Activated CD4-positive, alpha-beta T cell treated with anti-CD3 and anti-CD28 coated beads for 4 hours (primary cell): ENCODE measurements around the gene PLA1A.
A peak's percentile ranks its signal among the peaks of the same experiment; 100 is the strongest.
"Not testable (repeated sequence)": the region's sequence is repeated elsewhere in the genome, so short reads cannot be mapped to it uniquely, and the experiment has no call there.

Experiments
- DNase-seq, 2 donors: peaks; one replicate each; pipeline ENCODE4 v3.0.0-alpha.2; 2020

Gene PLA1A, protein sequence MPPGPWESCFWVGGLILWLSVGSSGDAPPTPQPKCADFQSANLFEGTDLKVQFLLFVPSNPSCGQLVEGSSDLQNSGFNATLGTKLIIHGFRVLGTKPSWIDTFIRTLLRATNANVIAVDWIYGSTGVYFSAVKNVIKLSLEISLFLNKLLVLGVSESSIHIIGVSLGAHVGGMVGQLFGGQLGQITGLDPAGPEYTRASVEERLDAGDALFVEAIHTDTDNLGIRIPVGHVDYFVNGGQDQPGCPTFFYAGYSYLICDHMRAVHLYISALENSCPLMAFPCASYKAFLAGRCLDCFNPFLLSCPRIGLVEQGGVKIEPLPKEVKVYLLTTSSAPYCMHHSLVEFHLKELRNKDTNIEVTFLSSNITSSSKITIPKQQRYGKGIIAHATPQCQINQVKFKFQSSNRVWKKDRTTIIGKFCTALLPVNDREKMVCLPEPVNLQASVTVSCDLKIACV

DNA sequence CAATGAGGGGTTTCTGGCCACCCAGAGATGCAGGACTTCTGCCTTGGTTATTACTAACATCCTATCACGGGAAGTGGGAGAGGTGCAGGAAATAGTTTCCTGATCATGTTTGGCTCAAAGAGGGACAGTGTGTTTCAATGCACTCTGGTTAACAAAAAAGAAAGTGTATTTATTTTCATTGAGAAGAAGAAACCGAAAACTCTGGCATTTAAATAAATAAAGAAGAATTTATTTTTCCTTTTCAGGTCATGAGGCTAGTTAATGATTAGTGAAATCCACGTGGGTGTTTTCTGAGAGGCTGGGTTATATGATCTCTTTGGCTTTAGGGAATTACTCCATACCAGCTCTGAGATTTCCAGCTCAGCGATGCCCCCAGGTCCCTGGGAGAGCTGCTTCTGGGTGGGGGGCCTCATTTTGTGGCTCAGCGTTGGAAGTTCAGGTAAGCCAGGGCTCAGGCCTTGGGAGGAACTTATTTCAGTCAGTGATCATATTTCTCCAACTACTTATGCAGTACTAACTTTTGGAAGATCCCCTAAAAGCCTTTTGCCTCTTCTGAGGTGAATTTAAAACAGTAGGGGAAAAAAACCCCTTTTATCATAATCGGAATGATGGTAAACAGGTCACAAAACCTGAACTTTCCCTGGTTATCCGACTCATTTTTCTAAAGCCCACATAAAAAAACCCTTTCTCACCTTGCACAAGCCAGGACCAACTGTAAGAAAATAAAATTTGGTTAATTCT is at the start of gene PLA1A:
TSS of gene PLA1A (plus strand) at position 338 of the 741 bp plus-strand sequence. CDS start at position 367, 29 bp downstream.
- DNase-seq = no peak

DNA sequence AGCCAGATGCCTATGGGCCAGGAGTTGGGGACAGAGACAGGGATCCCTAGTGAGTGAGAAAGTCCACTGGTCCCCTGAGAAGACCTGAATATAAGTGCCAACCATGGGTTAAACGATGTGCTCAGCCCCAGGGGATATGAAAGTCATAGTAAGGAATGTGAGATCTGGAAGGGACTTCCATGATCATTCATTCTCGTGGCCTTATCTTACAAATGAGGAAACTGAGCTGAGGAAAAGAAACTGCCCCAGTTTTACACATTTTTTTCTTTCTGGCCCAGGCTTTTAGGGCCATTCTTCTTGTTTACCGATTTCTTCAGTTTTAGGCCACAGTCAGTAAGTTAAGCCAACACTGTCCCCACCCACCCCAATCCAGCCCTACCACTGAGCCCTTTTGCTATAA is 49.3 kb upstream of the PLA1A start:
- DNase-seq = no peak

DNA sequence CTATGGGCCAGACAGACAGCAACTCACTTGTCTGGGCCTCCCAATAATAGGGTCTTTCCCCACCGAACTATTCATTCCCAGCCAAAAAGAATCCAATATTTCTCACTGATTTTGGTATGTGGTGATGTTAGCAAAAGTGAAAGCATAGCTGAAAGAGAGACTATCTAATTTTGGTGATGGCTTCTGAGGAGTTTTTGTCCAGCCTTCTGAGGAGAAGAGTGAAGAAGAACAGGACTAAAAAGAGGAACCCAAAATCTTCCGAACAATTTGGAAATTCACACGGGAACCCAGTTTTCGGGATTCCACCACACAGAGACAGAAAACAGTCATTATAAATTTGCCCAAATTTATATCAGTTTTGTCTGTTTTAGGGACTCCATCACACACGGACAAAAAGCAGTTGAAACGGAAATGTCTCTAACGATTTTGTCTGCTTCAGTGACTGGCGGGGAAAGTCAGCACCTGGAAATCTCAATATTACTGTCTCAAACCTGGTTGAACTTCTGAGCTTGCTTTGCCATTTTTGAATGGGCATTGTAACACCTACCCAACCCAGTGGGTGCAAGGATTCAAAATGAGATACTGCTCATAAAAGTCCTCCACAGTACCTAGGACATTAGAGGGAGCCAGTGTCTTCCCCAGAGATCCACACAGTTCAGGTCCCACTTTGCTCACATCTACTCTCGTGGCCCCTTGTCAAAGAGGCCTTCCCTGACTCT is 47.3 kb upstream of the PLA1A start:
- DNase-seq = no peak

DNA sequence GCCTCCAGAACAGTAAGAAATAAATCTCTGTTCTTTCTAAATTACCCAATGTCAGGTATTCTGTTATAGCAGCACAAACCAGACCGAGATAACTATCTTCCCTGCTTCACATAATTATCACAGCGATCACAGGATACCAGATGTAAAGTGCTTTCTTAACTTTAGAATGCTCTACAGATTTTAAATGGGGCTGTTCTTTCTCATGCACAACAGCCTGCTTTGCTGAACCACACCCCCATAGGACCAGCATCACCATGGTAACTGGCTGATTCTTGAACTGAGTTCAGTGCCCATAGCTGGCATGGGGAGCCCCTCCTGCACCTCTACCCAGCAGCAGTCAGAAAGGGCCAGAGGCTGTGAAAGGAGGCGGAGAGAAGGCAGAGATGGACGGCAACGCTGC is 46.1 kb upstream of the PLA1A start:
- DNase-seq = no peak

DNA sequence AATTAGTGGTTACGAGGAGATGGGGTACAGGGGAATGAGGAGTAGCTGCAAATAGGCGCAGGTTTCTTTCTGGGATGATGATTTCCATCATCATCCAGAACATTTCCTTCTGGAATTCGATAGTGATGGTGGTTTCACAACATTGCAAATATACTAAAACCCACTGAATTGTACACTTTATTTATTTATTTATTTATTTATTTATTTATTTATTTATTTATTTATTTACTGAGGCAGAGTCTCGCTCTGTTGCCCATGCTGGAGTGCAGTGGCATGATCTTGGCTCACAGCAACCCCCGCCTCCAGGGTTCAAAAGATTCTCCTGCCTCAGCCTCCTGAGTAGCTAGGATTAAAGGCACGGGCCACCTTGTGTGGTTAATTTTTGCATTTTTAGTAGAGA is 44.8 kb upstream of the PLA1A start:
- DNase-seq = not testable (repeated sequence)

DNA sequence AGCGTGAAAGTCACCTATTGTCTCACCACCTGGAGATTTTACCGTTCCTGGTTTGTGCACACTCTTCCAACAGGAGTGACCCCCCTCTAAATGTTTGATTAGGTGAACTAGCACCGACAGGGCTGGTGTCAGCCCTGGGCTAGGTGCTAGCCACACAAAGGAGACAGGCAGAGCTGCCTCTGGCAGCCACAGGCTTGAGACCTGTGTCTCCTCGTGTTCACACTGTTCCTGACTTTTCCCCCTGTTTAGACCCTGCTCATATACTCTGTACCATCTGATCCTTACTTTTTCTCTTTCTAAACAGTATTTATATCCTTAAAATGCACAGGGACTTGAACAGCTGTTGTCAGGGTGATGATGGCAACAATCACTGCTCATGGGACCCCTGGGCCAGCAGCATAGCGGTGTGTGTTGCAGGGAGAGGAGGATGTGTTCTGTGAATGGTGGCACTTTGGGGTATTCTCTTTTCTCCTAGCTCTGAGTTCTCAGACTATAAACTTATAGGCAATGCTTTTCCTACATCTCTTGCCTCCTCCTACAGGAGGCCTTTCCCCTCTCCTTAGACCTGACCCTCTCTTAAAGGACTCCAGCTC is 43.8 kb upstream of the PLA1A start:
- DNase-seq = no peak

DNA sequence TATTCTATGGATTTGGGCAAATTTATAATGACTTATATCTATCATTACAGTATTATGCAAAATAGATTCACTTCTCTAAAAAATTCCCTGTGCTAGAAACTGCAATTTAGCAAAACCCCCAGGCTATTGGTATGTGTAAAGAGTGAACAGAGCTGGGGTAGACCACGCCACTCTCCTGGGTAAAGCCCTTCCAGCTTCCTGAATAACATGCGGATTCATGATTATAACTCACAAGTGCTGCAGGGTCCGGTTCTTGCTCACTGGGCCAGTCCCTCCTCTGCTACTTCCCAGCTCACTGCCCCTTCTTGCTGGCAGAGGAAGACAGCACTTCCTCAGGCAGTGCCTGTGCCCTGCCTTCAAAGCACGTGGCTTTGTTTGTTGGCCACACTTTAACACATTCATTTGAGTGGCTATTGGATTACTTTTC is 42.4 kb upstream of the PLA1A start:
- DNase-seq = no peak

DNA sequence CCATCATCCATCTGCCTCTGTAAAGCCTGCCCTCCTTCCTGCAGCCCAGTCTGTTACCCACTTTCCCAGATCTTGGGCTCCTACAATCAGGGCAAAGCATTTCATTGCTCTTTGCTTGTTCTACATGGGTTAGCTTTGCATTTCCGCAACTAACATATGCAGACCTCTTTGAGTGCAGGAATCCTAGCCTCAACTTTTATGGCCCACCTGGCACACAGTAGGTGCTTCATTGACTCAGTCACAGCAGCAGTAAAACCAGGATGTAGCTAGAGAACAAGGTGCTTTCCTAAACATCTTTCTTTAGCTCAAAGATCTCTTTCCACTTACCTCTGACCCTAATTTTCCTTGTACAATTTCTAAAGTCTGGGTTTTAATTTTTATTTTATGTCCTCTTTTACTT is 41.8 kb upstream of the PLA1A start:
- no peak for DNase-seq

DNA sequence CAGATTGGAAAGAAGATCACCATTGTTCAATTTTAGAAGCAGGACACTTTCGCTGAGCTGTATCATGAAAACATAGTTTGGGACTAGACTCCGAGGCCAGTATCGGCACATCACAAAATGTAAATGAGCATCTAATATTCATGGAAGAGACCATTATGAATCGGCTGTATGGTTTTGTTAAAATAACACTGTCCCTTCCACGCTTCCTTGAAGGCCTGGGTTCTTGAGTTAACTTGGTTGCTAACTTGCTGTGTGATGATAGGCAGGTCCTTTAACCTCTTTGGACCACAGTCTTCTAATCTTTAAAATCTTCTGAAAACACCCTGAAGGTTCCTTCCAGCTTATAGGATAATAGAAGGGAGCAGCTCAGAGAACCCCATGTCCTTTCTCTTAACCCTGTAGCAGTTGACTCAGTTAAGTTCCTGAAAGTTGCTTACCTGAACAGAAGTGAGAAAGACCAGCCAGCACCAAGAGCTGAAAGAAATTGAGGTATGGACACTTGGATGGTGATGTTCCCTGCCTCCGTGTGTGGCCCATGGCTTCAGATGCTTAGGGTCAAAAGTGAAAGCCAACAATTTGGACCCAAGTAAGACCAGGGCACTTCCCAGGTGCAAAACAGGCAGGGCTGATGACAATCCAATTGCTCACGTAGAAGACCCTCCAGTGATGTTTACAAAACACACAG is 40.4 kb upstream of the PLA1A start:
- DNase-seq = no peak

DNA sequence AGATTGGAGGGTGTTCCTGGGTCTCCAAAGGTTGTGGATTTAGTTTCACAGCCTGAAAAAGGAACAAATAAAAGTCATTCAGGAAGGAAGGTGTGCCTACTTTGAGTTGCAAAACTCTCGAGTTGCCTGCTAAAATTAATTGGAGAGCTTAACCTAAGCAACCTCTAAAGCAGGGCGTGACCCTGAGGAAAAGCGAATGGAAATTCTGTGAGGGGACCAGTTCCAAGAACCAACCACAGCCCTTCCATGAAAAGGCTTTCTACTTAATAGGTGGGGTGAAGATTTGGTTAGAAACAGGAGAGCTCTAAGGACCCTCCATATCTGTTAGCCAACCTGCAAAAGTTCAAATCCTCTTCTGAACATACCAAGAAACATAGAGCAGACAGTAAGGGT is 39.8 kb upstream of the PLA1A start:
- peak in 1 of 2 donors; percentile 8 for DNase-seq

DNA sequence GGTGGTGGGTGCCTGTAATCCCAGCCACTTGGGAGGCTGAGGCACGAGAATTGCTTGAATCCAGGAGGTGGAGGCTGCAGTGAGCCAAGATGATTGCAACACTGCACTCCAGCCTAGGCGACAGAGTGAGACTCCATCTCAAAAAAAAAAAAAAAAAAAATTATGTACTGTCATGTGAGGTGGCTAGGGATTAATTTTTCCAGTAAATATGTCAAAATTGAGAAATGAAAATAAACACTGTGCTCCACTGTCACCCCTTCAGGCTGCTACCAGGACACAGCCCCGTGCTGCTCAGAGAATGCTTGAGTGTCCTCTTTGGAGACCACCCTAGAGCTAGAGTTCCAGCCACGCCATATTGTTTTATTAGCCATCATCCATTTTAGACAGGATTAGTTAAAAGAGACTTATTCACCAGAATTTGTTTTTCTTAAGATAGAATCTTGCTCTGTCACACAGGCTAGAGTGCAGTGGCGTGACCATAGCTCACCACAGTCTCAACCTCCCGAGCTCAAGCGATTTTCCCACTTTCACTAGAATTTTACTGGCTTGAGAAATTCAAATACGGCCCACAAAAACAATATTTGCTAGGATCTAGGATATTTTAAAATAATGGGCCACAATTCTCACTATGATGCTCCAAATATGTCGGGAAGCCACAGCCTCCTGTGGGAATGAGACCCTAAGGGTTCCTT is 38.9 kb upstream of the PLA1A start:
- DNase-seq = no peak

DNA sequence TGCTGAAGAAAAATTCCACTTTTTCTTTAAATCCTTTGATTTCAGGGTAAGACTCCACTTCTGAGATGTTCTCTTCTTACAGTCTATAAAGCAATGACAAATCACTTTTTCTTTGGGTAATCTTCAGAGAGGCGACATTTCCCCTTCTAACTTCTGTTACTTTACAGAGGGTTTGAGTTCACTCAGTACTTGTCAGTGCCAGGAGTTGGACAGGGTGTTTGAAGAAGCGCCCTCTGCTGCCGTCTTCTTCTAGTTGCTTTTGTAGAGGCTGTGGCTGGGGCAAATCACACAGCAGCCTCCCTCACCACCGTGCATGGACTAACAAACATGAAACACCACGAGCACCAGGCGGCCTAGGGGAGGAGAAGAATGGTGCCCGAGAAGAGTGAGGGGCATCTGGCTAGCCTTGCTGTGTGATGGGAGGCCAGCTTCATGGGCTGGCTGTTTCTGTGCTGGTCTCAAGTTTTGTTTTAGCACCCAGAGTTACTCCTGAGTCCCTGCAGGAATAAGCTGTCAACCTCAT is 38.2 kb upstream of the PLA1A start, which contains the start of gene CD80:
TSS of gene CD80 (minus strand) at position 174 of the 523 bp plus-strand sequence. CDS start 1,886 bp downstream, outside the sequence.
- DNase-seq = peak; percentile 49

DNA sequence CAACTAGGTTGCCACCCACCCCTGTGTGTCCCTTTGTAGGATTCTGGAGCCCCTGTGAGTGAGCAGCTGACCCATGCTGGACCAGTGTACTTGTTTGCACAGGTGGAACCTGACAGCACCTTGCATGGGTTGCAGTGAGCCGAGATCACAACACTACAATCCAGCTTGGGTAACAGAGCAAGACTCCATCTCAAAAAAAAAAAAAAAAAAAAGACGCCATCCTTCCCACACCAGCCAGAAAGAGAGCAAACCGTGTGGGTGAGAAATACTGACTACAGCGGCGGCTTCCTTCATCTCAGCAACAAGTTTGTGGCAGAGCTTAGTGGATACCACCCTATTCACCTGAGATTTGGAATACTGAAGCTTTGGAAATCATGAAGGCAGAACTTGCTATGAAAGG is 37.5 kb upstream of the PLA1A start:
- no peak for DNase-seq

DNA sequence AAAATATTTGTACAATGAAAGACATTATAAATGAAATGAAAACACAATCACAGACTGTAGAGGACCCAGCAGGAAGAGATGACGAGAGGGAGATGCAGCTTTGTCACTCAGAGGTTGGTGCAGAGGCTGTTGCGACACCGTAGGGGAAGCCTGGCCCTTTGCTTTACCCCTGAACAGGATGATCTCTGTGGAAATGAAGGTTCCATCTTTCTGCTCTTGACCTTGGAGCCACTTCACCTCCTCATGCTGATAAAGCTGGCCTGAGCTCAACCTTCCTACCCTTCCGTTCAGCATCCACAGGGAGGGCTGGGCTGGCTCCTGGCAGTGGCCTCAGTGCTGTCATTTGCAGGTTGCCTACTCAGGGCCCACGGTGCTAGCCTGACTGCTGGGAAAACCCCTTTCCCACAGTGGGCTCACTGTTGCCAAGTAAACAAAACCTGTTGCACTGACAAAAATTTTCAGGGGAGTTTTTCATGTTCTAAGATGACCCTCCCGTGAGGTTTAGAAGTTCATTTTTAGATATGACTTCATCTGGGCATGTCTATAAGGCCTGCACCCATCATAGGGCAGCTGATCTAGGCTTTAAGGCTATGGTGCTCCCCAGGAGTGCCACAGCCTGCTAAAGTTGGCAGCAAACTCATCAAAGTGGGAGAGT is 35.3 kb upstream of the PLA1A start:
- DNase-seq = peak in 1 of 2 donors; percentile 35

DNA sequence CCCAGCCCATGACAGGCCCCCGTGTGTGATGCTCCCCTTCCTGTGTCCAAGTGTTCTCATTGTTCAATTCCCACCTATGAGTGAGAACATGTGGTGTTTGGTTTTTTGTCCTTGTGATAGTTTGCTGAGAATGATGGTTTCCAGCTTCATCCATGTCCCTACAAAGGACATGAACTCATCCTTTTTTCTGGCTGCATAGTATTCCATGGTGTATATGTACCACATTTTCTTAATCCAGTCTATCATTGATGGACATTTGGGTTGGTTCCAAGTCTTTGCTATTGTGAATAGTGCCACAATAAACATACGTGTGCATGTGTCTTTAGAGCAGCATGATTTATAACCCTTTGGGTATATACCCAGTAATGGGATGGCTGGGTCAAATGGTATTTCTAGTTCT is 34.4 kb upstream of the PLA1A start:
- not testable (repeated sequence) for DNase-seq

DNA sequence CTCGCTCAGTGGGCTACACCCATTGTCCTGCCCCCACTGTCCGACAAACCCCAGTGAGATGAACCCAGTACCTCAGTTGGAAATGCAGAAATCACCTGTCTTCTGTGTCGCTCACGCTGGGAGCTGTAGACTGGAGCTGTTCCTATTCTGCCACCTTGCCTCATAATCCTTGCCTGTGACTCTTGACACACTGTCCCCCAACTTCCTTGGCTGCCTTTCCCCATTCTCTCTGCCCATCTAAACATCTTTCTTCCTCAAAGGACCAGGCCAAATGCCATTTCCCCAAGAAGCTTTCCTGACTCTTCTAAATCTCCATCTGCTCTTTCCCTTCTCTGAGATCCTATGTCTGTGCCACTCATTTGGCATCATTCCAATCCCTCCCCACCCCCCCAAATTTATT is 28.5 kb upstream of the PLA1A start:
- DNase-seq = no peak

DNA sequence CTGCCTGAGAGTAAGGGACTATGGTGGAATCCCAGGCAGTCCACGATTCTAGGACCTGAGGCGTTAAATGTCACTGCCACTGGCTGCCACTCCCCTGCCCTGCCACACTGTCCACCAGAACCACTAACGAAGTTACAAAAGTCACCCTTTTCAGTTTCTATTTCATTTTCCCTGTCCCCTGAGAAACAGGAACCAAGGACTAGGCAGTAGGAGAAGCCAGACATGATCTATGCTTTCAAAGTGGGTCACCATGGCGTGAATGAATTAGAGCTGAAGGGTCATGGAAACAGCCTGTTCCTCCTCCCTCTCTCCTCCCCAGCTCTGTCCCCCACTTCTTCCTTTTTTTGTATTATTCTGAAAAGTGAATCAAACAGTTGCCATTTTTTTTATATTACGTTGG is 27.5 kb upstream of the PLA1A start:
- DNase-seq = no peak

DNA sequence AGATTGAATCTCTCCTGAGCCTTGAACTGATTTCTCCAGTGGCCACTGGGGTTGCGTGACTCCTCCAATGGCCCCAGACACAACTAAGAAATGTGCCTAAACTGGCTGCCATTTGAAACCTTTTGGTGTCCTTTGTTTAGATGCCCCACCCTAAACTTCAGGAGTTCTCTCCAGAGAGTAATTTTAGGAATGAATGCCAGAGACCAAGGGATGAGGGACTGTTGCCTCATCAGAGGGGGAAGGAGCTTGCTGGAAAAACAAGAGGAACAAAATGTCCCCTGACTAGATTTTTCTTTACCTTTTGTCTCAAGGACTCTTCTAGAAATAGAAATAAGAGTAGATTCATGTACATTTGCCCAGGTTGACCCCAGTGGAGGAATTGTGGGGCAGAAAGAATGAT is 26.5 kb upstream of the PLA1A start:
- DNase-seq = no peak

DNA sequence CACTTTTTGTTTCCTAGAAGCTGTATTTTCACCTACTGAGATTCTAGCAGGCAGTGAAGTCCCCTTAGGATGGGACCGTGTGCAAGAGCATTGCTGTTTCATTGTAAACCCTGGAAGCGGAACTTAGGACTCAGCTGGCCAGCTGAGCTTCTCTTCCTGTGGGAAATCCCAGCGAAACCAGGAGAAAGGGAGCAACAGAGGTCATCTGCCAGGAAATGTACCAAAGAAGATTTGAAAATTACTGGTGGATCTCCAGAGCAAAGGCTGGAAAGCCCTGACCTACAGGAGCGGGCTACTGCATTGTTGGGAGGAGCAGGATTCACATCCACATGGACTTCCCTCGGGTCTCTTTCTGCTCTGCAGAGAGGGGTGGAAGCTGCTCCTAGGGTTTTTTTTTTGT is 26.0 kb upstream of the PLA1A start:
- no peak for DNase-seq

DNA sequence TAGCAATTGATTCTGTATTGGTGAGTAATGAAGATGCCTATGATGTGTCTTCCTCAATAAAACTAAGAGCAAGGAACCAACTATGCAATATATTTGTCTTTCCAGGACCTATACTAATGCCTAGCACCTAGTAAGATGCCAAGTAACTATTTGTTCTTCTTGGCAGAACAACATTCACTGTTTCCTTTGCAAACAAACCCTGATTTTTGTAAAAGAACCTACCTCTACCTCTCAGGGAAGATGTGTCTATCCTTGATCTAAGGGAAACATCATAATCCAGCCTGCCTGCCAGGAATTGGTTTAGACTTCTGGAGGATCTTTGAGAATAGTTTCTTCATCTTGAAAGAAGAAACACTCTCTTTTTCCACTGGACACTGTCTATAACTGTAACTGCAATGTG is 22.2 kb upstream of the PLA1A start:
- DNase-seq = no peak
